WI38 (cell line): ENCODE results near the gene PHAF1.

Experiments
- H3K4me3 ChIP-seq: 2 replicates; pipeline ENCODE4 v1.5.1; 2011; ENCODE audit warnings: low read depth, mild to moderate bottlenecking, control low read depth, low read length
- TF ChIP-seq, protein P1 (sequence below): IDR thresholded peaks from 2 replicates; pipeline ENCODE4 v1.5.1; 2012; ENCODE audit warnings: low read depth, mild to moderate bottlenecking, control low read depth, low read length

The PHAF1 gene

DNA sequence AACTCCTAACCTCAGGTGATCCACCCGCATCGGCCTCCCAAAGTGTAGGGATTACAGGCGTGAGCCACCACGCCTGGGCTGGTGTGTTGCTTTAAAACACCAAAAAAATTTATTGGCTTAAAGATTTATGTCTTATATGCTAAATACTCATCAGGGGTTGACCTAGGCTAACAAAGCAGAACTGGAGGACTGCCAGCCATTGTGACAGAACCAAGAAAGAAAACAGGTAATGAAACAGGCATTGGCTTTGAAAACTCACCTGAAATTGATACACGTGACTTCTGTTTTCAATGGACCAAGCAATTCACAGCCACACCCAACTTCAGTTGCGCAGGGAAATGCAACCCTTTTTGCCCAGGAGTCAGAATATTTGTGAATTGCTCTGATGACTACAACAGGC is 4.9 kb upstream of the PHAF1 start:
- H3K4me3 ChIP-seq = no peak overlapping the region
- TF ChIP-seq, protein P1, sequence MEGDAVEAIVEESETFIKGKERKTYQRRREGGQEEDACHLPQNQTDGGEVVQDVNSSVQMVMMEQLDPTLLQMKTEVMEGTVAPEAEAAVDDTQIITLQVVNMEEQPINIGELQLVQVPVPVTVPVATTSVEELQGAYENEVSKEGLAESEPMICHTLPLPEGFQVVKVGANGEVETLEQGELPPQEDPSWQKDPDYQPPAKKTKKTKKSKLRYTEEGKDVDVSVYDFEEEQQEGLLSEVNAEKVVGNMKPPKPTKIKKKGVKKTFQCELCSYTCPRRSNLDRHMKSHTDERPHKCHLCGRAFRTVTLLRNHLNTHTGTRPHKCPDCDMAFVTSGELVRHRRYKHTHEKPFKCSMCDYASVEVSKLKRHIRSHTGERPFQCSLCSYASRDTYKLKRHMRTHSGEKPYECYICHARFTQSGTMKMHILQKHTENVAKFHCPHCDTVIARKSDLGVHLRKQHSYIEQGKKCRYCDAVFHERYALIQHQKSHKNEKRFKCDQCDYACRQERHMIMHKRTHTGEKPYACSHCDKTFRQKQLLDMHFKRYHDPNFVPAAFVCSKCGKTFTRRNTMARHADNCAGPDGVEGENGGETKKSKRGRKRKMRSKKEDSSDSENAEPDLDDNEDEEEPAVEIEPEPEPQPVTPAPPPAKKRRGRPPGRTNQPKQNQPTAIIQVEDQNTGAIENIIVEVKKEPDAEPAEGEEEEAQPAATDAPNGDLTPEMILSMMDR = no peak

DNA sequence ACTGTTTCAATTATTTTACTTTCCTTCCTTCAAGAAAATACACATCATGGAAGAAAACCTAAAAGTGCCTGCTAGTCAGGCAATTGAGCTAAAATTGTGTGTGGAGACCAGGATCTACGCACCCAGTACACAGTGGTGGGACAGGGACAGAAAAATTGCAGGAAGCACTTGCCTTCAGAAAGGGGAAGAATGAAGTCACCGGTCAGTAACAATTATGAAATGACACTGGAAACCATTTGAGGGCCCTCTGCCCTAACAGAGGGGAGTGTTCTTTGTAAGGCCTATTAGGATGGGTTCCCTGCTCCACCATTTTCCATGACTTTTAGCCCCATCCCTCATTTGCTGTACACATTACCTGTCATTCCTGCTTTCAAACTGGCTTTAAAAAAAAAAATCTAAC is 4.5 kb upstream of the PHAF1 start:
- no peak overlapping the region for H3K4me3 ChIP-seq
- TF ChIP-seq, protein P1 = no peak

DNA sequence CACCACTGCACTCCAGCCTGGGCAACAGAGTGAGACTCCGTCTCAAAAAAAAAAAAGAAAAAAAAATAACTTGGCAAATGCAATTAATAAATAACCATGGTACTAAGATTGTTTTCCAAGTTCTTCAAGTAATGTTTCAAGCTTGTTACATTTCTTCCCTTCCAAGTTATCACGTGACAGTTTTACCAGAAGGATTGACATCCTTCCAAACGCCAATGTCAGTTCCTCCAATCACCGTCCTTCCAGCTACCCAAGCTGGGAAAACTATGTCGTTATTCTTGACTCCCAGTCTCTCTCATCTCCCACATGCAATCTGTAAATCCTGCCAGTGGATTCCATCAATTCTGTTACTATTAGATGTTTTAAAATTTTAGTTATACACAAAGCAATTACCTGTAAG is 3.9 kb upstream of the PHAF1 start:
- H3K4me3 ChIP-seq = no peak overlapping the region
- TF ChIP-seq, protein P1 = no peak

DNA sequence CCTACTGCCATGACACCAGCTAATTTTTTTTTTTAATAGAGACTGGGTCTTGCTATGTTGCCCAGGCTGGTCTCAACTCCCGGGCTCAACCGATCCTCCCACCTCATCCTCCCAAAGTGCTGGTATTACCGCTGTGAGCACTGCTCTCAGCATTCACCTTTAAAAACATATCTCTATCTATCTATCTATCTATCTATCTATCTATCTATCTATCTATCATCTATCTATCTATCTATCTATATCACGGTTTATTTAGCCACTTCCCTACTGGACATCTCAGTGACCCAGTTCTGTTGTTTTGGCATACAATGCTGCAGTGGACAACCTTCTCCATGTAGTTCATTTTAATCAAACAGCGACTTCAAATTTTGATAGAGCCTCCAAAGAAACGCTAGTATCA is 1.3 kb upstream of the PHAF1 start:
- H3K4me3 ChIP-seq = no peak overlapping the region
- TF ChIP-seq, protein P1 = no peak

DNA sequence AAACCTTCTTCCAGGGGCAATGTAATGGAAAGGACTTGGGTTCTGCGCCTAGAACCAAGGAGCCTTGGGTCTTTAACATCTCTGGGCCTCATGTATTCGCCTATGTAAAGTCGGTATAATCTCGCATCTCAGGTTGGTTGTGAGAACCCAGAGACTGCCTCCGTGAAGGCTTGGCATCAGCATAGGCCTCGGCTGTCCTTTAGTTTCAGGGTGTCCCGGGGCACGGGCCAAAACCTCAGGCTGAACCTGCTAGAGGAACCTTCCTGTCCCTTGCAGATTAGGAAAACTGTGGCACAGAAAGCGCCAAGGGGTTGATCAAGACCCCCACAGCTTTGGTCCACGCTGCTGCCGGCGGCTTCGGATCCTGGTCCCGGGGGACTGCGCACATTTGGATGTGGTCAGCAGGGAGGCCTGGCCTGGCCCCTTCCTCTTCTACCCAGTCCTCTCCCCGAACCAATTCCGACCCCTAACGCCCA is 772 bp upstream of the PHAF1 start:
- H3K4me3 ChIP-seq = peak overlapping the region; percentile 98
- TF ChIP-seq, protein P1 = no peak

DNA sequence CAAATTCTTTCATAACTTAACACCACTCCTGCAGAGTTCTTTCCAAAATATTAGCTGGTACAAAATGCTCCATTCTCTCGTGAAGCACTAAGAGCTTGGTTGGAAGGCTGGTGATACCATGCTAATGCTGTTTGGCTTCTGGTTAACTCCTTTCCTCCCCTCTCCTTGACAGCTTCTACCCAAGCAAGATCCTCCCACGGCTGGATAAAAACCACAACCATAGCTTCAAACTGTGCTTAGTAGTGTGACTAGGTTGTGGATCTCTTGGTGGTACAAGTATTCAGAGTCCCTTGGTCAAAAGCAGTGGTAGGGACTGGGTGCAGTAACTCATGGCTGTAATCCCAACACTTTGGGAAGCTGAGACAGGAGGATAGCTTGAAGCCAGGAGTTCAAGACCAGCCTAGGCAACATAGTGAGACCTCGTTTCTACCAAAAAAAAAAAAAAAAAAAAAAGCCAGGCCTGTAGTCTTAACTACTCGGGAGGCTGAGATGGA is 2.3 kb downstream of the PHAF1 start:
- TF ChIP-seq, protein P1 = no peak
- H3K4me3 ChIP-seq = no peak overlapping the region

DNA sequence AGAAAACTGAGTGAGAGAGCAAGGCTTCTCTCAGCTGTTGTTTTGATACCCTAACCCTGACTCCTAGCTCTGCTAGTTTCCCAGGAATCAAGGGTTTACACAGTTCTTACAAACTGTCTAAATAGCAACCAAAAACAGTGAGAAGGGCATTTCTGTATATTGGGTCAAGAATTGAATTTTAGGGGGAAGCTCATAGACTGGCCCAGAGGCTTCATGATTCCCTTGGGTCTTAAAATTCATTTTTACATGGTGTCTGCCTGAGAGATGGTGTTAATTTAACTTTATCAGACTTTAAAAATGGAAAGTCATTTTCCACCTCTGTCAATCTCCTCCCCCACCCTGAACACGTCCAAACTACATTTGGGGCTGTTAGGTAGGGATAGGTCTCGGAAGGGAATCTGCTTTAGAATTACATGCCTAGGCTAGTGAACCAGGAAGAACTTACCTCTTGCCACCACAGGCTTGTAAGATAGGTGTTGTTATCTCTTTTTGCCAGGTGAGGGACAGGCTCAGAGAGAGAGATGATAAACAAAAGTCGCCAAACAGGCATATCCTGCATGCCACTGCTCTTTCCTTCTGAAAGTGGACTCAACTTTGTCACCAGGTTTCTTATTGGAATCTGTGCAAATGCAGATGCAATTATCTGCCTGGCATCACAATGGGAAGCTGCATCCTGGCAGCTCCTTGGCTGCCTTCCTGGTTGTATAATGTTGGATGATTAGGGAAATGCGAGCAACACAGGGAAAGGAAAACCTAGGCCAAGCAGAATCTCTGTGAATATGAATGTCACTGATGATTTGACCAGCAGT is 3.1 kb downstream of the PHAF1 start:
- H3K4me3 ChIP-seq = no peak overlapping the region
- TF ChIP-seq, protein P1 = no peak
